ENCODE results near the gene GRHL1. TPM values are rescaled to one million over a fixed set of nuclear protein-coding genes. Genes with fewer than 3 reads are reported as not detected.

Gene GRHL1
- total and polyA plus RNA-seq, 9 of the 15 experiments (the other 6 are each of a cell fraction or from before 2014, with no cell fraction given), result 1.7 to 6.1 (median 4.7) TPM

DNA sequence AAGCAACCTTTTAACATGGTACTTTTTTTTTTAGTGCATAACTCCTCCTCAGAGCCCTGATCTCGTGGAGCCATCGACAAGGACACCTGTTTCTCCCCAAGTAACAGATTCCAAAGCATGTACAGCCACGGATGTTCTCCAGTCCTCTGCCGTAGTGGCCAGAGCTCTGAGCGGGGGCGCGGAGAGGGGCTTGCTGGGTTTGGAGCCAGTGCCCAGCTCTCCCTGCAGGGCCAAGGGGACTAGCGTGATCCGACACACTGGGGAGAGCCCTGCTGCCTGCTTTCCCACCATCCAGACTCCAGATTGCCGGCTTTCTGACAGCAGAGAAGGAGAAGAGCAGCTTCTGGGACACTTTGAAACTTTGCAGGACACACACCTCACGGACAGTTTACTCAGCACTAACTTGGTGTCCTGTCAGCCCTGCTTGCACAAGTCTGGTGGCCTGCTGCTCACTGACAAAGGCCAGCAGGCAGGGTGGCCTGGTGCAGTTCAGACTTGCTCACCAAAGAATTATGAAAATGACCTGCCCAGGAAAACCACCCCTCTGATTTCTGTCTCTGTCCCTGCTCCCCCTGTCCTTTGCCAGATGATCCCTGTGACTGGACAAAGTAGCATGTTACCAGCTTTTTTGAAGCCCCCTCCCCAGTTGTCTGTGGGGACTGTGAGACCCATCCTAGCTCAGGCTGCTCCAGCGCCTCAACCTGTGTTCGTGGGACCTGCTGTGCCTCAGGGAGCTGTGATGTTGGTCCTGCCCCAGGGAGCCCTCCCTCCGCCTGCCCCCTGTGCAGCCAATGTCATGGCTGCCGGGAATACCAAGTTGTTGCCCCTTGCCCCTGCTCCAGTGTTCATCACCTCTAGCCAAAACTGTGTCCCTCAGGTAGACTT lies 96.4 kb downstream of the GRHL1 start:
- POLR2A ChIA-PET, result interaction anchor here (0.6 to 2.7 kb wide), 11 partner anchors 9 to 377 kb away, joined by 3 to 13 read pairs (median 4); no protein-coding TSS in a partner anchor
- no peak for FAIRE-seq
- H3K36me3 ChIP-seq (ENCODE audit: control insufficient read depth, insufficient read depth, low read length), result peaks cover 62% of the 10 kb centered on the region

More for the DNA sequence above, 96.4 kb downstream of the GRHL1 start:
- peak overlapping the region in 1 of 2 experiments; percentile 59; a peak in 1 of 4 replicates for H3K9ac ChIP-seq (ENCODE audit: insufficient read depth in 1 of 2, low read depth in 2 of 2, low read length in 2 of 2)
- H3K79me2 ChIP-seq (ENCODE audit: control insufficient read depth, insufficient read depth, low read length), result peaks cover 41% of the 10 kb centered on the region
- no peak overlapping the region for H2AFZ ChIP-seq (ENCODE audit: low read depth, low read length)
- no peaks in the 10 kb centered on the region for H3K9me3 ChIP-seq (replicated peaks; ENCODE audit: control insufficient read depth, insufficient read depth, low read depth, low read length)
- WGBS (ENCODE audit: insufficient coverage, low coverage, missing lambda C conversion rate), result 91% methylated on average over 15 of the region's 15 CpGs
- no peak overlapping the region for H3K4me2 ChIP-seq (ENCODE audit: insufficient read depth, low read length)
- intact Hi-C loops (cut with micrococcal nuclease), result loop anchor here (1.0 kb wide), 2 partner anchors 64 to 234 kb away; no protein-coding TSS in a partner anchor
- ATAC-seq (no peak), DNase-seq (ENCODE audit: extremely low read depth in 1 of 4, low spot score in 3 of 4) (no peak)
- CTCF ChIA-PET (ENCODE audit: low intra/inter-chr PET ratio), result interaction anchor here (0.8 to 2.0 kb wide), 4 partner anchors 64 to 249 kb away, joined by 3 to 26 read pairs (median 8); no protein-coding TSS in a partner anchor
- H3K27me3 ChIP-seq (ENCODE audit: control insufficient read depth in 2 of 2, insufficient read depth in 2 of 2, low read length in 2 of 2), result no peaks in the 10 kb centered on the region
- no peak overlapping the region for H3K4me3 ChIP-seq
- TF ChIP-seq, protein P1, sequence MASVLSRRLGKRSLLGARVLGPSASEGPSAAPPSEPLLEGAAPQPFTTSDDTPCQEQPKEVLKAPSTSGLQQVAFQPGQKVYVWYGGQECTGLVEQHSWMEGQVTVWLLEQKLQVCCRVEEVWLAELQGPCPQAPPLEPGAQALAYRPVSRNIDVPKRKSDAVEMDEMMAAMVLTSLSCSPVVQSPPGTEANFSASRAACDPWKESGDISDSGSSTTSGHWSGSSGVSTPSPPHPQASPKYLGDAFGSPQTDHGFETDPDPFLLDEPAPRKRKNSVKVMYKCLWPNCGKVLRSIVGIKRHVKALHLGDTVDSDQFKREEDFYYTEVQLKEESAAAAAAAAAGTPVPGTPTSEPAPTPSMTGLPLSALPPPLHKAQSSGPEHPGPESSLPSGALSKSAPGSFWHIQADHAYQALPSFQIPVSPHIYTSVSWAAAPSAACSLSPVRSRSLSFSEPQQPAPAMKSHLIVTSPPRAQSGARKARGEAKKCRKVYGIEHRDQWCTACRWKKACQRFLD (CRISPR knock-in tag; IDR thresholded peaks at IDR 0.05), result no peak
- 0 out of 2 replicates have a peak, but pooled peaks have one; percentile 24 for TF ChIP-seq RBFOX2 (IDR thresholded peaks at IDR 0.05; ENCODE audit: low read depth, low read length)
- no TSS peak for BruUV-seq (replicated peaks)
- H4K20me1 ChIP-seq (replicated peaks; ENCODE audit: control insufficient read depth, insufficient read depth, low read length), result peaks cover 8% of the 10 kb centered on the region; the same call in 1 of the 2 replicates
- peaks cover 7% of the 10 kb centered on the region for H3K9me1 ChIP-seq (ENCODE audit: control insufficient read depth, insufficient read depth, low read length)
- in situ Hi-C loops (cut with MboI), result loop anchor here (5.0 kb wide), 2 partner anchors 61 to 236 kb away; no protein-coding TSS in a partner anchor
- peaks cover under 1 to 39% of the 10 kb centered on the region in 2 experiments; a peak in 4 of 5 replicates for H3K4me1 ChIP-seq (replicated peaks in 1 of 2; ENCODE audit: control insufficient read depth in 2 of 2, insufficient read depth in 2 of 2, low read length in 2 of 2)
- H3K27ac ChIP-seq (ENCODE audit: extremely low read depth, low read depth, low read length), result no peak overlapping the region

All from K562 (cell line).